ENCODE data around the gene TBCD.

TBCD gene

GRCh38 chr17:82859431-82860403 is 107.9 kb downstream of the TBCD start:
- no peak for DNase-seq

DNA sequence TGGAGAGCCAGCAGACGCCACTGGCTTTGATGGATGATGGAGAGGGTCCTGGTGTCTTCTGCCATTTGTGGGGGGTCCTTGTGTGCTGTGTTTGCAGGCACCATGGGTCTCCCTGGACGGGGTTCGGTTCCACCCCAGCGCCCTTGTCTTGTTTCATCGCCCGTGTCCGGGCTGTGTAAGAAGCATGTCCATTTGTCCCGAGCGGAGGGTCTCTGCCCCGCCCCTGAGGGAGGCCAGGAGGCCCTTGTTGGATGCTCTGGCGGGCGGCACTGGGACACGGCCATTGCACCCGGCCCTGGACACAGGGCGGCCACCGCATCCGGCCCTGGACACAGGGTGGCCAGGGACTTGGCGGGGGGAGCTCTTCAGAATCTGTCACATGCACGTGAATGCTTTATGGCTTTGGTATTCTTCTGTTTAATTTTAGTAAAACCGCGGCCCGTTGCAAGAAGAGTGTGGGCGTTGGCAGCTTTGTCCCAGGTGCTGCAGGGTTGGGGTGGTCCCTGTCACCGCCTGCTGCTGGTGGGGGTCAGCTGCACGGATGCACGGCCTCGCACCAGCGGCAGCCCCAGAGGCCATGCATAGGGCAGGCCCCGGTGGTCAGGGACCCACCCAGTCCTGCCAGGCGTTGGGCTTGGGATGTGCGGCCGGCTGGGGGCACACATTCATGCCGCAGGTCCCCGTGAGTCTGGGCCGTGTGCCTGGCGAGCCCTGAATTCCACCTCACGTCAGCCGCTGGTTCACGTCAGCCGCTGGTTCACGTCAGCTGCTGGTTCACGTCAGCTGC is 108.9 kb downstream of the TBCD start:
- DNase-seq: no peak

DNA sequence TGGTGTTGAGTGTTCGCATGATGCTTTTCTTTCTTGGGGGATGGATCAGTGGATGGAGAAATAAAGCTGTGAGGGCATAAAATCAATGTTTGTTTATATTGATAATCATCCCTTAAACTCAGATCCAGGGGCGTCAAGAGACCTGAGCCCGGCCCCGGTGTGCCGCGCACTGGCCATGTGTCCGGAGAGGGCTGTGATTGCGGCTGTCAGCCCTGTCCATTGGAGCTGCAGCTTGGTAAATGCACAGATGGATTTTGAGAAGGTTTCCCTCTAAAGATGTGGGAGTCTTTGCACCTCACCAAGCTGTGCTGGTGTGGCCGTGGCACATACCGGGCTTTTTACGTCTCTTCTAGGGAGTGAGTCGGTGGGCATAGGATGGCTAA is 109.5 kb downstream of the TBCD start:
- no peak for DNase-seq

- no peak for DNase-seq
Observed at GRCh38 chr17:82862191-82862590, 110.3 kb downstream of the TBCD start.

DNA sequence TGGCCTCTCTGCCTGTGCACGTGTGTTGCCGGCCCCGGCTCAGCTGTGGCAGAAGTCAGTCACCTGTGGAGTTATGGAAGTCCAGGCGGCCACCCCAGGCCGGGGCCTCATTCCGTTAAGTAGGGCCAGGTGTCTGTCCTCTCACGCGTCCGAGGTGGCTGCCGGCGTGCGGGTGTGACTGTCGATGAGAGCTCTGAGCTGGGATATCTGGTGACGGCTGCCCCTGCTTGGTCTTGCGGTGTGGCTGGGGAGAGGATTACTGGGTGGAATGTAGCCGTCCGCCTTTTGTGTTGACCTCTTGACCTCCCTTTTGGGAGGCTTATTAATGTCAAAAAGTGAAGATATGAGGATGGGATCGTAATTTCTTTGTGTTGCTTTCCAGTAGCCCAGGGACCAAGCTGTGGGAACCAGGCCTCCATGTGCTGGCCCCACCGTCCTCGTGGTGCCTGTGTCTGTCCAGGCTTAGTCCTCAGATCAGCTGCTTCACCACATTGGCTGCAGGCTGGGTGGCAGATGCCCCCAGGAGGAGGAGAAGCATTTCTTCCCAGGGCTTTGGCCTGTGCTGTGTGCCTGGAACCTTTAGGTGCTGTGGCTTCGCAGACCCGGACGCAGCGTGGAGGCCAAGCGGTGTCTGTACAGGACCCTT is 111.0 kb downstream of the TBCD start:
- no peak for DNase-seq

DNA sequence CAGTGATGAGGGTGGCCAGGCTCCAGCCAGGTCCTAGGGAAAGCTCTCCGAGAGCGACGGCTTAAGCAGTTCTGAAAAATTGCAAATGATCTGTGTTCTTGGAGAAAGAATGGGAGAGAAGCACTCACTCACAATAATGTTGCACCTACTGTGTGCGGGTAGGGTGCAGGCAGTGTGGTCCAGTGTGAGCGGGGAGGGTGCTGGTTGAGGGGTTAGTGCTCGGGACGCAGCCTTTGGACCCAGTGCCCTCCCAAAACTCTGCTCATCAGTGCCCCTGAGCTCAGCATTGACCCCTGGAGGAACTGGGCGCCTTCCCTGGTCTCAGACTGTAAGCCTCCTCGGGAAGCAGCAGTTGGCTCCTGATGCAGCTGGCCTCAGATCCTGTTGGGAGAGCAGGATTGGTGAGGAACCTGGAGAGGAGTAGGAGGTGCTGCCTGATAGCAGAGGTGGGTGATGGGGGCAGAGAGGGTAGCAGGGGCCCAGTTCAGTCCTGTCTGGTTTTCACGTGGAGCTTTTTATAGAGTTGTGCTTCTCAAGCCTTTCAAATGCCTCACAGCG is 111.6 kb downstream of the TBCD start:
- no peak for DNase-seq

DNA sequence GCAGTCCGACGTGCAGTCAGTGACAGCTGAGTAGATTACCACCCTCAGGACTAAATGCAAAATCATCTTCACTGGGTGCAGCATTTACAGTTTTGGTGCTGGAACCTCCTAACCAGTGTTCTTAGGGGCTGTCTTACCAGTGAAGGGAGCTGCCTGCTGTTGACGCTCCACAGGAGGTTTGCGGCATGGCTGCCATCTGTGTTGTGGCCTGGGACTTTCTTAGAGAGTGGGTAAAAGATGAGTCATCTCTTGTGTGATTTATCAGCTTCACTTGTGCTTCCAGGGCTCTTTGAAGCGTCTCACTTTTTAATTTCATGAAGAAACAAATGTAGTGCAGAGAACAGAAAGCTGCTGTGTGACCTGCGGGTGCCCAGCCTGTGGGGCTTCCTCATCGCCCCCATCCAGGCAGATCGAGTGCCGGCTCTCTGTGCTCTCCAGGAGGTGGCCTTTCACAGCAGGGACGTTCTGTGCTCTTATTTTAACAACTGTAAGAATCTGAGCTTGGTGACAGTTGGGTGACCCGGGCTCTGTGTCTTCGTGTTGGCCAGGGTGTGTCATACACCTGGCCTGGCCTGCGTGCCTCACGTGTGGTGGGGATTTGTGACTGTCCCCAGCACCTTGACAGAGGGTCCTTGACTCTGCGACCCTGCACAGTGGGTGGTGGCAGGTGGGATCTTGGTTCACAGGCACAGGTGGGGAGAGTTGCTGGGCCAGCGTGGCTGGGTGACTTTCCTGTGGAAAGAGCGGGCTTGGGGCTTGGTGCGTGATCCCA is 112.3 kb downstream of the TBCD start:
- DNase-seq: no peak

DNA sequence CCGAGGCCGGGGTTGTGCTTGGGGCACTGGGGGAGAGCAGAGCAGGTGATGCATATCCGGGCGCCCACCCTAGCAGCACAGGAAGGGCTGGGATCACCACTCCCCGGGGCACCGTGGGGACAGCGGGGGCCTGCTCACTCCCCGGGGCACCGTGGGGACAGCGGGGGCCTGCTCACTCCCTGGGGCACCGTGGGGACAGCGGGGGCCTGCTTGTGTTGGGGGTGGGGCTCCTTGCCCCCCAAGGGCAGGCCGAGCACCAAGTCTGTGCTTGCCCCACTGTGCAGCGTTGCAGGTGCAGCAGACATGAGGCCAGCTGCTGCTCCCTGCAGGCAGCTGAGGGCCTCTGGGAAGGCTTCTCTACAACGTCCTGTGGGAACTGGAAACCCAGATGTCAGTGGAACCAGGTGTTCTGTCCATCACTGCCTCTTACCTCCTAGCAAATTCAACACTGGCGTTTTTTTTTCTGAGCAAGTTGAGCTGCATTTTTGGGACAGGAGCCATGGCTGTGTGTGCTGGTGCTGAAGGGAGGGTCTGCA is 112.9 kb downstream of the TBCD start:
- no peak for DNase-seq

DNA sequence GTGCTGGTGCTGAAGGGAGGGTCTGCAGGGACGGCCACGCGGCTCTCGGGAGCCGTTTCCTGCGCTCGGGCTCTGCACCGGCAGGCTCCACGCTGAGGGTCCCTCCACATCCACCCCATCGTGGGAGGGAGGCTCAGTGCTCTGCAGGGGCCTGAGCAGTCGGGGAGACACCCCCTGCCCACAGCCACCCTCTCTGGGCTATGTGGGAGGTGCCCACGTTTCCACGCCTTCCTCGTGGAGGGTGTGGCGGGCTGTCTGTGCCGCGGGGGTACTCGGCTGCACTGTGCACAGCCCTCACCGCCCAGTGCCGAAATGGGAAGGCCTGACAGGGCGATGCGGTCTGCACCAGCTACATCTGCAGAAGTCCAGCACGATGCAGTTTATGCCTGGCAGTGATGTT is 113.4 kb downstream of the TBCD start:
- no peak for DNase-seq

GRCh38 chr17:82865774-82866395 is 114.0 kb downstream of the TBCD start:
- DNase-seq: no peak

DNA sequence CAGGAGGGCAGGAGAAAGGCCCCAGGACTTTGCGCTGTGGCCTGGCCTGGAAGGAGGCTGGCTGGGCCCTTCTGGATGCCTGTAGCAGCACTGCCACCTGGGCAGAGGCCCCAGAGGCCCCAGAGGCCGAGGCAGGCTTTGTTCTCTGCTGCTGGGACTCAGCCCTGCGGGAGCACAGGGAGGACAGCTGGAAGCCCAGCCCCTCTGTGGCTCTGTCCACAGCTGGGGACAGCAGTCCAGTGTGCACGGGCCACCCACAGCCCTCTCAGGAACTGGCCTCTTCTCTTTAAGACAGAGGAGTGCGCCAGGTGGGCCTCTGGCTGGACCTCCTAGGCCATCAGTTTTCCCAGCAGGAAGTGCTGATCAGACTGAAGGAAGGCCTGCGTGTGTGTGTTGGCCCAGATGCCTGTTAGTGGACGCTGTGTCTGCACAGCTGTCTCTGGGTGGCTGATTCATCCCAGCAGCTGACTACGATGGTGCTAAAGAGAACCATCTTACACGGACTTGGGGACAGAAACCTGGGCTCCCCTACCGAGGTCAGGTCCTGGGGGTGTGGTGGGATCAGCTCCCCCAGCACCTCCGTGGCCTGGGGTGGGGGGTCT is 114.8 kb downstream of the TBCD start:
- no peak for DNase-seq

GRCh38 chr17:82867763-82868325 is 116.0 kb downstream of the TBCD start:
- DNase-seq: no peak

DNA sequence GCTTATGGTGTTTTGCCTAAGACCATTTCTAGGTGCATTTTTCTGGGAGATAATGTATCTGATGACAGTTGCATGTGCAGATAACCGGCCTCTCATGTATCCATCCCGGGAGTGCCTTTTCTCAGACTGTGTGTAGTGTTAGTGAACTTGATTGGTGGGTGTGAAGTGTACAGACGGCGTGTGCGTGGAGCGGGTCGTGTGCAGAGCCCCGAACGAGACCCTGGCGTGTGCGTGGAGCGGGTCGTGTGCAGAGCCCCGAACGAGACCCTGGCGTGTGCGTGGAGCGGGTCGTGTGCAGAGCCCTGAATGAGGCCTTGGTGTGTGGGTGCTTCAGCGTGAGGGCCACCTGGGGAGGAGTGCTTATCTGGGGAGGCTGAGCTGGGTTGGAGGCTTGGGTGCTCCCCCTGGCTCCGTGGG is 116.9 kb downstream of the TBCD start:
- DNase-seq: no peak

DNA sequence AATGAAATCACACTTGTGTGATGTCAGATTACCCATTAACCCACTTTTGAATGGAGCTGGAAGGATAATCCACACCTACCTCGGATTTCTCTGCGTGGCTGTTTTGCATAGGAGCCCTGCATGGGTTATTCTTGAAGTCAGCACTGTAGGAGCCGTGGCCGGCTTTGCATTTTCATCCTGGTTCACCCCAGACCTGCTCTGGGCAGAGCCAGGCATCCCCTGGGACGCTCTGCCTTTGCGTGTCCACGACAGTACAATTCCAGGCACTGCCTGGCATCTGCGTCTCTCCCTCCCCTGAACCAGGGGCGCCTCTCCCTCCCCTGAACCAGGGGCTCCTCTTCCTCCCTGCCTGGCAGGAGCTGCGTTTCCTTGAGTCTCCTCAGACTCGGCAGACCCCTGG is 117.7 kb downstream of the TBCD start:
- no peak for DNase-seq

DNA sequence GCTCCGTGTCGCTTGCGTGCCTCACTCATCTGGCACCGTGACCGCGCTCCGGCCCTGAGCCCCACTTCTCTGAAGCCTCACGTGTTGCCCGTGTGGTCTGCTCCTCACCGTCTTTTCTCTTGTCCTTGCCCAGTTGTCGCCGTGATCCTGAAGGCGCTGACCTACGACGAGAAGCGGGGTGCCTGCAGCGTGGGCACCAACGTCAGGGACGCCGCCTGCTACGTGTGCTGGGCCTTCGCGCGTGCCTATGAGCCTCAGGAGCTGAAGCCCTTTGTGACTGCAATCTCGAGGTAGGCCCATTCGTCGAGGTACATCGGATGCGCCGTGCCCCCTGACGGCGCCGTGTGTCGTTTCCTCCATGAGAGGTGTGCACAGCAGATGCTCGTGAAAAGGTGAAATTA is 118.2 kb downstream of the TBCD start:
- DNase-seq: no peak

DNA sequence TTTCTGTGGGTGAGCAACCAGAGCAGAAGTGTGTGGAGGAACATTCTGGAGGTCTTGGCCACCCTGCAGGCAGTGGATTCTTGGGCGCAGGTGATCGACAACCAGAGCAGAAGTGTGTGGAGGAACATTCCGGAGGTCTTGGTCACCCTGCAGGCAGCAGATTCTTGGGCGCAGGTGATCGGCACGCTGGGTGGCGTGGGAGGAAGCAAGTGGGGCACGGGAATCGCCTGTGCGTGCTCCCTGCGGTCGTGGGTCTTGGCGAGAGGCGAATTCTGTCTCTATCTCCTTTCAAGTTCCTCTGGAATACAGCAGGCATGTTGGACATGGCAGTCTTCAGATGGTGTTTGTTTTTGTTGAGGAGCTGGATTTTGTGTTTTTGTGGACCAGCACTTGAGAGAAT is 118.7 kb downstream of the TBCD start:
- DNase-seq: no peak

GRCh38 chr17:82871056-82871775 is 119.4 kb downstream of the TBCD start:
- DNase-seq: no peak

GRCh38 chr17:82871776-82872561 is 120.1 kb downstream of the TBCD start:
- DNase-seq: no peak
